GM18511 (cell line): ENCODE data around the gene KLKB1.
"Not testable (repeated sequence)": the region's sequence is repeated elsewhere in the genome, so short reads cannot be mapped to it uniquely, and the experiment has no call there.

Experiments
- ATAC-seq: cut with Tn5 transposase; IDR thresholded peaks from one replicate; pipeline ENCODE4 v1.9.1; 2021; ENCODE audit warnings: mild to moderate bottlenecking, moderate library complexity; ENCODE audit not compliant: unreplicated experiment

KLKB1 gene

DNA sequence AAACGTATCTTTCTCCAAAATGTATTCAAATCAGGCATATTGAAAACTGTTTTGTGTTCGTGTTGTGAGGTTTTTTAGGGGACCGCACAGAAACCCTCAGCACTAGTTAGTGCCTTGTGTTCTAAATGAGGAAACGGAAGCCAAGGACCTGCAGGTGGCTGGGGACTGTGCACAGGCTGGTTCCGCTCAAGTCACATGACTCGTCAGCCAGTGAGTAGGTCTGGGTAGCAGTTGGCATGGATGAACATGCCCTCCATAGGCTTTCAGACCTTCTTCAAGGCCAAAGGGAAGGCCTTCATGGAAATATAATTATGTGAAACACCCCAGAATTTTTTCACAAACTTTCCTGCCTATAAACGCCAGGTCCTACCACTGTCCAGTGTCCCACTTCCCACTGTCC, 37.4 kb downstream of the KLKB1 start:
- ATAC-seq = no peak

DNA sequence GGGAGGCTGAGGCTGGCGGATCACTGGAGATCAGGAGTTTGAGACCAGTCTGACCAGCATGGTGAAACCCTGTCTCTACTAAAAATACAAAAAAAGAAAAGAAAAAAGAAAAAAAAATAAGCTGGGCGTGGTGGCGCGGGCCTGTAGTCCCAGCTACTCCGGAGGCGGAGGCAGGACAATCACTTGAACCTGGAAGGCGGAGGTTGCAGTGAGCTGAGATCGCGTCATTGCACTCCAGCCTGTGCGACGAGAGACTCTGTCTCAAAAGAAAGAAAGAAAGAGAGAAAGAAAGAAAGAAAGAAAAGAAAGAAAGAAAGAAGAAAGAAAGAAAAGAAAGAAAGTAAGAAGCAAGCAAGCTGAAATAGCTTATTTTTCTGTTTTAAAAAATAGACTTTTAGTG, 37.9 kb downstream of the KLKB1 start:
- ATAC-seq = not testable (repeated sequence)

DNA sequence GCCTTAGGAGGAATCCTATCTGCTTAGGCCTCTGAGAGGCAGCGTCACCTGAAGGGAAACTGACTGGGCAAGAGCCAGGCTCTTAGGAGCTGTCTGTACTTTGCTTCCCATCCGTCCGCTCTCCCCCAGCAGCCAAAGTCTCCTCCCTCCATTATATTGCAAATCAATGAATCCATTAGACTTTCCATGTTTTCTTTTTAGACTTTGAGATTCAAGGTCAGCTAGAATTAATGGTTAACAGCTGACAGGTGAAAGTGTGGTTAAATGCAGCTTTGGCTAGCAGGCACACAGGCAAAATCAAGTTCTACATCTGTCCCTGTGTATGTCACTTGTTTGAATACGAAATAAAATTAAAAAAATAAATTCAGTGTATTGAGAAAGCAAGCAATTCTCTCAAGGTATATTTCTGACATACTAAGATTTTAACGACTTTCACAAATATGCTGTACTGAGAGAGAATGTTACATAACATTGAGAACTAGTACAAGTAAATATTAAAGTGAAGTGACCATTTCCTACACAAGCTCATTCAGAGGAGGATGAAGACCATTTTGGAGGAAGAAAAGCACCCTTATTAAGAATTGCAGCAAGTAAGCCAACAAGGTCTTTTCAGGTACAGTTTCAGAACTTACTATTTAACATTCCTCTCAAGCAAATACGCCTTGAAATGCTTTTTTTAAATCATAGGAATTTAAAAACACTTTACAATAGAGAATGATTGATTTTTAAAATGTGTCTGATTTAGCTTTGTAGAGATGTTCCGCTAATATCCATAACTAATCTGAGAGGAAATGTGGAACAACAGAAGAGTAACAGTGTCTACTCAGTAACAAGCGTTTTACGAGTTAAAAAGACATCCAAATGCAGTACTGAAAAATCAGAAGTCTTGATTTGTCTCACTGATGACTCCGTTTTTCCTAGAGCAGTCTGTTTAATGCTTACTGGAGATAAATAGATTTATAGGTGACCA, 38.7 kb downstream of the KLKB1 start, which contains the start of gene F11:
F11 (plus strand) TSS at position 507 of the 970 bp plus-strand sequence. CDS start 948 bp downstream, outside the sequence.
- ATAC-seq = no peak

DNA sequence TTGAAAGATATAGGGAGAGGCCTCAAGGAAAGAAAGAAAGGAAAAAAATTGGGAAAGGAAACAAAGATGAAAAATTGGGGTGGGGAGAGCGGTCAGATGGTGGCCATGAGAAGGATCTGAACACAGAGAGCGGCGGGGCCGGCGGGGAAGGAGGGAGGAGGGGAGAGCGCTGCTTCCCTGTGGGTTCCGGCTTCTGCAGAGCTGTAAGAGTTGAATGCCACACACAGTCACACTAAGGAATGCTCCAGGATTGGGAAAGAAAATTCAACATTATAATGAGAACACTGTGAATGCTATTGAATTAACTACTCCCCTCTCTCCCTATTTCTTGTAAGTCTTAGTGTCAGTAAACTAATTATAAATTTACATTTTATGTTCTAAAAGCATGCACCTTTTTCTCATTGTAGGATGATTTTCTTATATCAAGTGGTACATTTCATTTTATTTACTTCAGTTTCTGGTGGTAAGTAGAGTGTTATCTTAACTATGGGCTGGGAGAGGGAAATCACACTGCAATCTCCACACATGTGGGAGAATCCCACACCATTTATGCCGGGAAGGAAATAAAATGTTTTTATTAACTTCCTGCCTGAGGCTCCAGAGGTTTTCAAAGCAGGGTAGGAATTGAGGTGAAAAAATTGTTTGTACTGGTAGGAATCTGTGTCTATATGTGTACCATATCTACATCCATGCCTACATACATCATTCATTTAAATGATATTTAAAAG, 39.6 kb downstream of the KLKB1 start:
- ATAC-seq = no peak

DNA sequence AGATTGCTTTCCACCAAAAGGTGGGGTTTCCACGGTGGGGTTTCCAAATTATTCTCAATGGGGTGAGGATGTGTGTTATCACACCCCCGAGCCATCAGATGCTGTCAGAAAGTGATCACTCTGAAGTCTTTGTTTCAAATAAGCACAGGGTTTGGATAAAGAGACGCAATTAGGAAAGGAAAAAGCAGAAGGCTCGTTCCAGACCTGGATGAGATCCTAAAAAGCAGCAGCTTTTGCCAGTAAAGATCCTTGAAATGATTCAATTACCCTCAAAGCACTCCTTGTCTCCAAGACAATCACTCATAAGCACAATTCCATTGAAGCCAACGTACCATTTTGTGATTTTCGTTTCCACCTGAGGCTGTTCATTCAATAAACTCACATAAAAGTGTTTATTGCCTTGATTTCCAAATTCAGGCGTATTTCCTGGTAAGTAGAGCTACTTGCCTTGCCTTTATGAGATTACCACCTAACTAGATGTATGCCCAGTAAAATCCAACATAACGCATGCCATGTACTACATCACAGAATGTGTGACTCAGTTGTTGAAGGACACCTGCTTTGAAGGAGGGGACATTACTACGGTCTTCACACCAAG, 43.9 kb downstream of the KLKB1 start:
- no peak for ATAC-seq

DNA sequence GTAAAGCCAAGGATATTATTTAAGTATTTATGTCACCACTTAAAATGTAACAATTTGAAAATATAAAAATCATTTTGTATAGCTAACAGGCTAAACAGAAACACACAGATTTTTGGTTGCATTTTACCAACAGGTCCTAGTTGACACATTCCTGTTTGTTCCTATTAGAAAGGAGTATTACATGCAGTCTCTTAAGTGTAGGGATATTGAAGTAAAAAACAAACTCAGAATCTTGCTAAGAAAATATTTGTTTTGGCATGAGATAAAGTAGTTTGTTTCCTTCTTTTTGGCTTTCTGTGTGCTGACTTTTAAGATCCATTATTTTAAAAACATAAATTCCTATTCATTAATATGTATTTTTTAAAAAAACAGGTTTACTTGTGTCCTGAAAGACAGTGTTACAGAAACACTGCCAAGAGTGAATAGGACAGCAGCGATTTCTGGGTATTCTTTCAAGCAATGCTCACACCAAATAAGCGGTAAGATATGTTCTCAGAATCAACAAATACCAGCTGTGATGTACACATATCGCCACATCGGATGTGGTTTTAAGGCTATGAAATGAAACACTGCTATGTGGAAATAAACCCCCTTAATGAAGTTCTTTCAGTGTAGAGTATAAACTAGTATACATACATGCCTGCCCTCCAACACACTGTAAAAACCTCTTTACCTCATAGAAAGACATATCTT, 45.5 kb downstream of the KLKB1 start:
- ATAC-seq = no peak

DNA sequence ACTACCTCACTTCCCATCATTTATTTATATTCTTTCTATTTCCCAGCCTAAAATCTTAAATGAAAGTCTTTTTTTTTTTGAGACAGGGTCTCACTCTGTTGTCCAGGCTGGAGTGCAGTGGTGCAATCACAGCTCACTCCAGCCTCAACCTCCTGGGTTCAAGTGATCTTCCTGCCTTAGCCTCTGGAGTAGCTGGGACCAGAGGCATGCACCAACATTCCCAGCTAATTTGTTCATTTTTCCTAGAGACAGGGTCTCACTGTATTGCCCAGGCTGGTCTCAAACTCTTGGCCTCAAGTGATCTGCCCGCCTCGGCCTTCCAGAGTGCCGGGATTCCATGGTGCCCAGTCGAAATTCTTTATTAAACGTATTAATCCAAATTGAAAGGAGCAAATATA, 46.1 kb downstream of the KLKB1 start:
- ATAC-seq = not testable (repeated sequence)

DNA sequence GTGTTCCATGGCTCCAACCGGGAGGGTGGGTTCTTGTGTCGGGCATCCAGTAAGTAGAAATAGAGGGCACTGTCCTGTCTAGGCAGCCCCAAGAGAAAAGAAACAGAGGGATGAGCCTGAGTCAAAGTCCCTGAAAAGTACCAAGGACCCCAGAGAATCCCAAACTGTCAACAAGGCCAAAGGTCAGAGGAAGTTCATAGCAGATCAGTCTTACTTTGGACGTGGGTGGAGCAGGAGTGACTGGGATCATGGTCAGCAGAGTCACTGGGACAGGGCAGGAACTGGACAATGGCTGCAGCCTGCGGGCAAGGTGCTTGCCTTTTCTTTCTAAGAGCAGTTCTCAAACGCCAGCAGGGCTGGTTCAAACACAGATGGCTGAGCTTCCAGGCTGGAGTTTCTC, 56.0 kb downstream of the KLKB1 start:
- ATAC-seq = no peak

DNA sequence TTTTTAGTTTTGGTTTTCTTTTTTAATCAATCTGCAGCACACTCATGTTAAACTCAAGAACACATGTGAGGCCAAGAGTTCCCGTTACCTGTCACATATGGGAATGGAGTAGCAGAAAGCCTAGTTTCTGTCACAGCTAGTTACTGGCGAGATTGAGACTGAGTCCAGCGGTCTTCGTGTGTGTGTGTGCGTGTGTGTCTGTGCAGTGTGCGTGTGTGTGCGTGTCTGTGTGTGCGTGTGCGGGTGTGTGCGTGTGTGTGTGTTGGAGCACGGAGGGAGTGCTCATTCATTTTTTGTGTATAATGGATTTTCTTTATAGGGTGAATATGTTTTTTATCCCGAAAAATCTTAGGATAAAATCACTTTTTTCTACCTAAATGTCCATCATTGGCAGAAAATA, 57.8 kb downstream of the KLKB1 start:
- ATAC-seq = no peak

DNA sequence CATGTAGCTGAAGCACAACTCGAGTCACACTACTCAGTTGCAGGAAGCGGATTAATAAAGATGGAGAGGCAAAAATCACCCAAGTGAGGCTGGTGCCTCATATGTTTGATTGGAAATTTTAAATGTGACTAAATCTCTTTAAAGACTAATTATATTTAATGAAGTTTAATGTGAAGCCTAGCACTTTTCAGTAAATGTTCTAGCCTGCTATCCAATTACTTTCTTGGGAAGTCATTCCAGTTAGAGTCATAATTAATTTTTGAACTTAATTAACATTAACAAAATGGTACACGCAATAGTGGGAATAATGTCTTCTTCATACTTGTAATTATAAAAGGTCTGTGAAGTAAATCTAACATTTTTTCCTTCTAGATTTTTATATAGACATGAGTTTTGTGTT, 59.3 kb downstream of the KLKB1 start:
- no peak for ATAC-seq

DNA sequence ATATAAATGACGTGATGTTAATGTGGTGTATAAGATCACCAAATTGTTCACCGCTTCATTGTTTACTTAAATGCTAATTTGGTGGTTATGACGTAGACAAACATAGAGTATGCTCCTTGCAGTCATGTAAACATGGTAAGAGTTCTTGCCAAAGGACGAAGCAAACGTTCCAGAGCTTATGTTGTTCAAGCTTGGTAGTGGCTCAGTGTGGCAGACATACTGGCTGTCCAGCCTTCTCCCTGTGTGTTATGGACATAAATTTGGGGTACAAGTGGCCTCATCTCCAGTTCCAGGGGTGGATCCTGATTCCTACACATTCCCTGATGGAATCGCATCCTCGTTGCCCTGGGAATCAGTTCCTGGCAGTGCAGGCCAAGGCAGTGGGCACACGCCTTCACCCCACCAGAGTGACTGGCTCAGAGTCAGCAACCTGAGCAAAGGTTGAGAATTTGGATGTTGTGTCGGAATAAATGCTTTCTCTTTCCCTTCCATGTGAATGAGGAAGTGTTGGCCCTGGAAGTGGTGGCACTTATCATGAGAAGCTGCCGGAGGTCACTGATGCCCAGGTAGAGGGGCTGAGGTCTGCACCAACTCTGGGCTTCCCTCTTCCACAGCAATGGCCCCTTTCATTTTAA, 64.1 kb downstream of the KLKB1 start:
- ATAC-seq = no peak

DNA sequence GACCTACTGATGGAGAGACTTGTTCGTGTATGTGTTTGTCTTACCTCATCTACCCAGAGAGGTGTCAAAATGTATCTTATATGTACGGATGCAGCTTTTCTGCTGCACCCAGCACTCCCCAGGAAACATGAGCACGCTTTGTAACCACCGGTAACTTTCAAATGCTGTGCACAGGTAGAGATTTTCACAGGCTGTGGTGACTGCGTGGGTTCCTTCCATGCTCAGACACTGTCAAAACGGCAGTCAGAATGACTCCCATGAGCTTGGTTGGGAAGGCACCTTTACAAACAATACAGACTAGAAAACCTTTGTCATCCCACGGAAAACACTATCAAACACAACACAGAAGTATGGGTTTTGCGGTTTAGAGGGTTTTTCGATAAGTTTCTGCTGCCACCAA, 66.9 kb downstream of the KLKB1 start:
- no peak for ATAC-seq

DNA sequence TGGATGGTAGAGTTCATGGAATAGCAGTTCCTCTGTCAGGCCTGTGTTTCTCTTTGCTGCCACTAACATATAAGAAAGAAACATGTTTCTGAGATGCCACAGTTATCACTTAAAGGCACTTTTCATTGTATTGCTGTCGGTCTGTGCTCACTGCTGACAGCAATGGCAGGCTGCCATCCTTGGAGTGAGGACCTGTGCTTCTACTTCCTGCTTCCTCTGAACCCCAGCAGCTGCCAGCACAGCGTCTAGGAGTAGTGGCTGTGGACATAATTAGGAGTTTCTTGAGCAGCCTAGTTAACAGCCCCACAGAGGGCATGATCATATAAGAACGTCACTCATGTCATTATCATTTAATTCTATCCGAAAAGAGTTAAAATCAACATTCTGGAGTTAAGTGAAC, 69.2 kb downstream of the KLKB1 start:
- no peak for ATAC-seq

DNA sequence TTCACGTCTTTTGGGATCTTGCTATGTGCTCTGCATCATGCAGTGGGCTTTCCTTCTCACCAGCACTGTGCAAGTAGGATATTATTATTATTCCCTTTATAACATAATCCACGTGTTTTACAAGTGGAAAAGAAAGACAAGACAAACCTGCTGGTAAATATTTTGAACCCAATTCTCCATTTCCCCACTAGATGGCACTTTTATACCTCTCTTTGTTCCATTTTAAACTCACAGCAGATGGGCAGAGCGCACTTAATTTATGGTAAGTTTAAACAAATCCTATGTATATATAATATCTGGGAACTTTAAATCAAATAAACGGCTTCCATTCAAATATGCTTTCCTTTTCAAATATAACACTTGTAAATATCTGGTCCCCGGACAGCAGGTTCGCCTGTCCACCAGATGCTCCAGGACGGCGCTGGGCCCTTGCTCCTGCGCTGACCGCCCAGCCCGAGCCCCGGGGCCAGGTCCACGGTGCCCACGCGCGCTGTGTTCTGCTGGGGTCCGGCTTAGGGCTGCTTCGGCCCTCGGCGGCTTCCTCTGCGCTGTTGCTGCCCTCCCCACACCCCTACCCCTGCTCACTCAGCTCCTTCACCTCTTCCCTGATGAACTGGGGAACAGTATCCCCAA, 69.8 kb downstream of the KLKB1 start:
- no peak for ATAC-seq

DNA sequence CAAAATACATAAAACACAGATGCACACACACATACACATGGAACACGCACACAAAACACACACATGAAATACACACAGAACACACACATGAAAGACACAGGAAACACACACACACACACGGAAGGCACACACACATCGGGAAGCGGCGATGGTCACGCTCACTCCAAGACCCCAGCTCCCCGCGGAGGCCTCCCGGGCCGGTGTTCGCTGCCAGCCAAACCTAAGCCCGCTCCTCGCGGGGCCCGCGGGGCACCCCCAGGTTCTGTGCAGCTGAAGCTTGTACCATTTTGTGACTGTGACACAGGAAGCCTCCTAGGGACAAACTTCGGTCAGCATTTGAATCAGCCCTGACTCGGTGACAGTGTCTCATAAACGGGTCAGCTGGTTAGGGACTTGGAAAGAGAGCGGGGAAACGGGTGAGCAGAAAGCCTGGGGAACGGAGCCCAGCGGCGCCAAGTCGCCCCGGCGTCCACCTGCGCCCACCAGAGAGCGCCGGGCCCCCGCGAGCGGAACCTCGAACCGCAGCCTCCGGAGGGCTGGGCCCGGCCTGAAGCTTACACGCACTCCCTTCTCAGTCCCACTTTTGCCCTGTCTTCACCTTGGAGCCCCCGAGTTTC, 70.8 kb downstream of the KLKB1 start:
- no peak for ATAC-seq

DNA sequence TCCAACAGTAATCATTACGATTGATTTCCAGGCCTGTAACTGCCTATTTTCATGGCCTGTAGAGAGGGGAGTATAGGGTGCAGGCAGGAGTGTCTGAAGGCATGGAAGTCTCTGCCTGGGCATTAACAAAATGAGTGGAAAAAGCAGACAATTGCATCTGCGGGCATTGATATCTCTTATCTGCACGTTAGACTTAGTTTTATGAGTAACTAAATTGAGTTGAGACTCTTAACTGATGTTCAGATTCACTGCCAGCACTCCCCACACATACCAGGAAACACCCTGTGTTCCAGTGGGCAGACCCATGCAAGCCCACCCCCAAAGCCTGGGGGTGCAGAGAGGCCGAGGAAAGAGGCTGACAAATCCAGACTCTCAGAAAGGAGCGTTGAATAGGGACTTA, 72.0 kb downstream of the KLKB1 start:
- no peak for ATAC-seq

DNA sequence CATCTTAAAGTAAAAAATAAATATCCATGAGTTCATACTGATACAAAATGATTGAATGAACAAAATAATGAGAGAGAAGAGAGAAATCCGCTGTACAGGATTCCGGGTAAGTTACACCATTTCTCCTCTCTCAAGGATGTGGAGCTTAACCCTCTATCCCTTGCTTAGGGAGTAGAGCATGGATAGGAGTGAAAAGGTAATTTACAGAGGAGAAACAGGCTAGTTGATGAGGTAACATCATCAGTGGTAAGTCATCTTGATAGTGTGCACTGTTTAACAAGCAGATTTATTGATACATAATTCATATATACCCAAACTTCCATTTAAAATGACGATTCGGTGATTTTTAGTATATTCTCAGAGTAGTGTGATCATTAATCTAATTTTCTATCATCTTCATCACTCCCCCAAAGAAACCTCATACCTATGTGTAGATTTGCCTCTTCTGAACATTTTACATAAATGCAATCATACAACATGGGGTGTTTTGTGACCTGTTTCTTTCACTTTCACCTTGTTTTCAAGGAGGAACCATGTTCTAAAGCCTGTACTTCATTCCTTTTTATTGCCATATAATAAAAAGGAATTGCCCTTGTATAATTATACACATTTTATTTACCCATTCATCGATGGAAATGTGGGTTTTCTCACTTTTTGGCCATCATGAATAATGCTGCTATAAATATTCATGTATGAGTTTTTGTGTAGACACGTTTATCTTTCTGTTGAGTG, 73.5 kb downstream of the KLKB1 start:
- ATAC-seq = no peak

DNA sequence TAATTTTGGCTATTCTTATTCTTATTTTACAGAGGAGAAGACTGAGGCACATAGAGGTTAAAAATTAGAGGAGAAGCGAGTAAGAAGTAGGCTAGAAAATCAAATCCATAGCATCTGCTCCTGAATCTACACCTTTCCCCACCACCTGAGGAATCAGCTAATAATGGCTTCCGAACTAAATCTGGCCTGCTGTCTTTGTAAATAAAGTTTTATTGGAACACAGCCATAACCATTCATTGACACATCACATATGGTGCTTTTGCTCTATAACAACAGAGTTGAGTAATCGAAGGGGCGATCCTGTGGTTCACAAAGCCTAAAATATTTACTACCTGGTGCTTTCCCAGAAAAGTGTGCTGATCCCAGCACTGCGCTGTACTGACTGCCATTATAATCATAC, 76.9 kb downstream of the KLKB1 start:
- ATAC-seq = no peak
